Liver (tissue), 9 donors: Measurements from ENCODE around the gene LYSMD1. TPM values are rescaled to one million over a fixed set of nuclear protein-coding genes. Genes with fewer than 3 reads are reported as not detected.

Source experiments
- DNase-seq: peaks from one replicate; pipeline ENCODE4 v3.0.0-alpha.2; 2017; ENCODE audit warnings: low spot score
- H3K27ac ChIP-seq, 2 donors: one replicate each; pipeline ENCODE4 v1.7.0; 2013; ENCODE audit warnings: inconsistent platforms in 2 of 2, low read length in 2 of 2, control low read depth in 1 of 2, low read depth in 1 of 2, mild to moderate bottlenecking in 1 of 2
- H3K27me3 ChIP-seq, 4 donors: one replicate each; pipeline versions ENCODE4 v1.6.1 to v1.7.0; 2013; ENCODE audit warnings: low read length in 3 of 4, inconsistent platforms in 1 of 4, mild to moderate bottlenecking in 1 of 4, moderate library complexity in 1 of 4; ENCODE audit not compliant: control insufficient read depth in 4 of 4, insufficient read depth in 4 of 4
- H3K36me3 ChIP-seq, 4 donors: one replicate each; pipeline versions ENCODE4 v1.6.1 to v1.7.0; 2013; ENCODE audit warnings: low read length in 3 of 4, mild to moderate bottlenecking in 3 of 4, low read depth in 1 of 4, moderate library complexity in 1 of 4; ENCODE audit not compliant: control insufficient read depth in 4 of 4, insufficient read depth in 3 of 4
- H3K4me1 ChIP-seq, 4 donors: one replicate each; pipeline versions ENCODE4 v1.6.1 to v1.7.0; 2013; ENCODE audit warnings: low read length in 3 of 4, mild to moderate bottlenecking in 3 of 4, moderate library complexity in 1 of 4; ENCODE audit not compliant: control insufficient read depth in 4 of 4, insufficient read depth in 4 of 4
- H3K4me3 ChIP-seq, 3 donors: one replicate each; pipeline versions ENCODE4 v1.6.1 to v1.7.0; 2013; ENCODE audit warnings: low read length in 3 of 3, control low read depth in 1 of 3, low read depth in 1 of 3, mild to moderate bottlenecking in 1 of 3
- H3K9ac ChIP-seq, 2 donors: one replicate each; pipeline ENCODE4 v1.7.0; 2013; ENCODE audit warnings: low read length in 2 of 2, mild to moderate bottlenecking in 2 of 2, moderate library complexity in 2 of 2, control low read depth in 1 of 2, low read depth in 1 of 2
- H3K9me3 ChIP-seq, 4 donors: one replicate each; pipeline versions ENCODE4 v1.6.1 to v1.7.0; 2013; ENCODE audit warnings: low read length in 3 of 4; ENCODE audit not compliant: control insufficient read depth in 4 of 4
- ATF3 ChIP-seq: IDR thresholded peaks from 2 replicates; pipeline ENCODE4 v1.6.1; 2016; ENCODE audit warnings: antibody characterized with exemption
- CTCF ChIP-seq: fragments of 150-350 bp; IDR thresholded peaks from 2 replicates; pipeline ENCODE4 v1.5.1; 2017; ENCODE audit warnings: improper control_type of control experiment, low read depth, low read length; ENCODE audit not compliant: missing input control
- EGR1 ChIP-seq, 2 donors: IDR thresholded peaks; 2 replicates each; pipeline ENCODE4 v1.6.1; 2016 to 2018; ENCODE audit warnings: antibody characterized with exemption in 2 of 2, low read depth in 2 of 2
- HNF4A ChIP-seq, 2 donors: conservative IDR thresholded peaks; 2 replicates each; pipeline ENCODE4 v1.6.1; 2016; ENCODE audit warnings: antibody characterized with exemption in 2 of 2, mild to moderate bottlenecking in 2 of 2
- HNF4G ChIP-seq: IDR thresholded peaks from 2 replicates; pipeline ENCODE4 v1.6.1; 2016; ENCODE audit warnings: antibody characterized with exemption
- JUND ChIP-seq, 2 donors: IDR thresholded peaks; 2 replicates each; pipeline ENCODE4 v1.6.1; 2016; ENCODE audit warnings: antibody characterized with exemption in 2 of 2
- MAX ChIP-seq: IDR thresholded peaks from 2 replicates; pipeline ENCODE4 v1.6.1; 2016; ENCODE audit warnings: antibody characterized with exemption
- NR2F2 ChIP-seq: IDR thresholded peaks from 2 replicates; pipeline ENCODE4 v1.6.1; 2016; ENCODE audit warnings: antibody characterized with exemption
- RAD21 ChIP-seq, 2 donors: IDR thresholded peaks; 2 replicates each; pipeline ENCODE4 v1.6.1; 2016; ENCODE audit warnings: antibody characterized with exemption in 2 of 2, mild to moderate bottlenecking in 2 of 2
- REST ChIP-seq: IDR thresholded peaks from 2 replicates; pipeline ENCODE4 v1.6.1; 2016; ENCODE audit warnings: antibody characterized with exemption, mild to moderate bottlenecking
- RXRA ChIP-seq, 2 donors: IDR thresholded peaks; 2 replicates each; pipeline ENCODE4 v1.6.1; 2017 to 2018; ENCODE audit warnings: antibody characterized with exemption in 2 of 2, mild to moderate bottlenecking in 1 of 2
- SP1 ChIP-seq: IDR thresholded peaks from 2 replicates; pipeline ENCODE4 v1.6.1; 2018; ENCODE audit warnings: antibody characterized with exemption, mild to moderate bottlenecking
- TAF1 ChIP-seq: conservative IDR thresholded peaks from 2 replicates; pipeline ENCODE4 v1.6.1; 2016; ENCODE audit warnings: antibody characterized with exemption, mild to moderate bottlenecking
- ZBTB33 ChIP-seq: IDR thresholded peaks from 2 replicates; pipeline ENCODE4 v1.6.1; 2016; ENCODE audit warnings: antibody characterized with exemption
- WGBS: extraction: QIAGEN DNeasy Blood & Tissue Kit; methylation state at CpG from one replicate; pipeline ENCODE4 v1.1.7; 2013; 5-methylcytosine and 5-hydroxymethylcytosine counted together
- polyA plus RNA-seq, 2 donors: library from polyadenylated mRNA; stranded (reverse) in 1 of 2; unstranded in 1 of 2; fragments of 200-250 nt in 1 of 2; fragments of >200 nt in 1 of 2; fragmentation: Nextera tagmentation in 1 of 2; extraction: Ambion mirVana in 1 of 2; gene quantifications; one replicate each; pipeline versions ENCODE4 v1.2.1 to v1.2.3, GENCODE V29; 2013 to 2015
- total RNA-seq, 2 donors: library from RNA; depleted of rRNA; stranded (reverse); fragments of >200 nt; gene quantifications; one replicate each; pipeline ENCODE4 v1.2.3, GENCODE V29; 2014
- donor health status: healthy.
- donor health status: healthy.
- donor health status: healthy.
- donor health status: healthy.
- donor health status: healthy.

The LYSMD1 gene
- total and polyA plus RNA-seq, 4 donors: 2.8 to 5.3 (median 3.9) TPM

GRCh38 chr1:151135433-151136385, 30.0 kb downstream of the LYSMD1 start:
- Histone ChIP-seq H3K27me3 (no peaks in the 10 kb centered on the region), H3K4me3 (no peak overlapping the region), H3K36me3 (peaks cover 0 to 17% (median 4%) of the 10 kb centered on the region in 4 donors), H3K4me1 (no peaks in the 10 kb centered on the region), H3K27ac (no peak overlapping the region), H3K9ac (no peak overlapping the region), H3K9me3 (no peaks in the 10 kb centered on the region)
- WGBS: 95% methylated on average over 12 of the region's 12 CpGs
- DNase-seq: no peak
- TF ChIP-seq NR2F2 (no peak), TAF1 (no peak)

GRCh38 chr1:151134991-151135390, 30.7 kb downstream of the LYSMD1 start:
- Histone ChIP-seq H3K36me3 (peaks cover 0 to 17% (median 4%) of the 10 kb centered on the region in 4 donors), H3K9ac (no peak overlapping the region)

More at GRCh38 chr1:151134991-151135390, 30.7 kb downstream of the LYSMD1 start:
- Histone ChIP-seq H3K27me3 (no peaks in the 10 kb centered on the region), H3K4me1 (no peaks in the 10 kb centered on the region), H3K4me3 (no peak overlapping the region), H3K27ac (no peak overlapping the region), H3K9me3 (no peaks in the 10 kb centered on the region)
- WGBS: 98% methylated on average over 7 of the region's 7 CpGs
- no peak for TF ChIP-seq REST
- no peak for TF ChIP-seq HNF4A (conservative IDR thresholded peaks at IDR 0.05)
- no peak for TF ChIP-seq MAX
- TF ChIP-seq HNF4G: no peak
- no peak for TF ChIP-seq EGR1 (IDR thresholded peaks at IDR 0.05; ENCODE audit: low read depth in 2 of 2)
- no peak for TF ChIP-seq ATF3
- no peak for TF ChIP-seq ZBTB33
- no peak for TF ChIP-seq JUND (IDR thresholded peaks at IDR 0.05)
- TF ChIP-seq SP1: no peak
- no peak for TF ChIP-seq NR2F2
- no peak for TF ChIP-seq CTCF
- no peak for TF ChIP-seq RXRA (IDR thresholded peaks at IDR 0.05)
- no peak for TF ChIP-seq RAD21 (IDR thresholded peaks at IDR 0.05)
- DNase-seq: no peak
